ENCODE measurements around the gene HRH1.
"Not testable (repeated sequence)": the region's sequence is repeated elsewhere in the genome, so short reads cannot be mapped to it uniquely, and the experiment has no call there.

HRH1 gene

DNA sequence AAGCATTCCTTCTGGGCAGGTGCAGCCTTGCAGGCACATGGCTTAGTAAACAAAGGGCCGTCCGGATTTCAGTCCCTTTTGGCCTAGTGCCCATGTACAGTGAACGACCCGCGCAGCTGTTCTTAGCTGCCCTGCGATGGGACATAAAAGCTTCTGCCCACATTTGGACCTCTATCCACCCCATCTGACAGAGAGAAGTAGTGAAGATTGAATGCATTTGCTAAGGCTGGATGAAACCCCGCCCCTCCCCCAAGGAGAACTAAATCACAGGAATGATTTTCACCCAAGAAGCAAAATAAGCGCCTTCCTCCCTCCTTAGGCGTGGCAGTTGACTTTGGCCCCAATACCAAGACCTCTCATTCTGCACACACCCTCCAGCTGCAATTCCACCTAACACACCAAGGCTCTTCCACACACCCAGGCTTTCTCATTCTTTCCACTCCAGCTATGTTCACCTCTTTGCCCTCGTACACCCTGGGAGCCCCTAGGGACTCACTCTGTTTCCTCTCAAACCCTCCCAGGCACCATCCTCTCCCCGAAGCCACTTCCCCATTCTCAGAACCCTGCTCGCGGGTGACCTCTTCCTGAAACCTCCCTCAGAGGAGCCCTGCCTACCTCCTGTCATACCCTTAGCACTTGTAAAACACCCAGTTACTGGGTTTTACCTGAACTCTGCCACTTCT lies 14.1 kb upstream of the HRH1 start:
- no peak for DNase-seq (ENCODE audit: low read depth, low spot score)

DNA sequence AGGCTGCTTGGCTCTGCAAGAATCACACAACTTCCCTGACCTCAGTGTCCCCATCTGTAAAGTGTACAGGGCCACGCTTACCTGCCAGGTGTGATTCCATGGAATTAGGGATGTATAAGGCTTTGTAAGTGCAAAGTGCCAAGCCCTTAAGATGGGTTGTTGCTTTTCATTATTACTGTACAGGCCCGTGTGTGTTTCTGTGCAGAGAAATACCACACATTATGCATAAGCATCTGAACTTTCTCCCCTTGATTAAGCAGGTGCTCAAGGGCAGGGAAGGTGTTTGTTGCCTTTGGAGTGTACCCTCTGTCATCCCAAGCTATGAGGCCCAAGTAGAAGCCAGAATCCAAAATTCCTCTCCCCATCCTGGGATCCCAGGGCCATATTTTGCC lies 13.6 kb upstream of the HRH1 start:
- no peak for DNase-seq (ENCODE audit: low read depth, low spot score)

DNA sequence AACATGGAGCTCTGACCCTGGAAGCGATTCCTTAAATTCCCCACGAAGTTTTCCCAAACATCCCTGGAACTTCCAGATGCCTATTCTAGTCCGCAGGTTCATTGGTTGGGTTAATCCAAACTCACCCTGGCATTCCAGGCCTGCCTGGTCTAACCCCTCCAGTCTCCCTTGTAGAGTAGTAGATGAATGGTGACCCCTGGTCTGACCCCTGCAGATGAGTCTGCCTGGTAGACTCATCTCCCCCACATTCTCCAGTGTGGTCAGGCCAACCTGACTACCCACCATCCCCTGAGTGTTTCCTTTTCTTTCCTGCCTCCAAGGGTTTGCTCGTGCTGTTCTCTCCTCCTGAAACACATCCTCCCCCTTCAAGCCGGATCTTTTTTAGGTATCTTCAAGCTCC lies 10.8 kb upstream of the HRH1 start:
- DNase-seq (ENCODE audit: low read depth, low spot score): no peak

DNA sequence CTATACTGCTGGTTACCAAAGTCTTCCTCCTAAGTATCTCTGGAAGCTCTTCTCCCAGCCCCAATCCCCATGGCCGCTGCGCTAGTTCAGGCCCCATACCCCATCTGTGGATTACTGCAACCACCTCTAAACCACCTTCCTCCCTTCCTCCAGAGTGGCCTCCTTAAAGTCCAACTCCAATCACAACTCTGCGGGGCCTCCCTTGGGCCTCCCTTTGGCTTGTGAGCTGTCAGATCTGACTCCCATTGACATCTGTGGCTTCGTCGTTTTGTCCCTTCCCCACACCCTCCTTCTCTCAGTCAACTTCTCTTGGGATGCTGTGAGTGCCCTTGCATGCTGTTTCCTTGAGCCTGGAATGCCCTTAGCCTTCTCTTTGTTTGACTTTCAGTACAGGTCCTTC lies 9.3 kb upstream of the HRH1 start:
- no peak for DNase-seq (ENCODE audit: low read depth, low spot score)

DNA sequence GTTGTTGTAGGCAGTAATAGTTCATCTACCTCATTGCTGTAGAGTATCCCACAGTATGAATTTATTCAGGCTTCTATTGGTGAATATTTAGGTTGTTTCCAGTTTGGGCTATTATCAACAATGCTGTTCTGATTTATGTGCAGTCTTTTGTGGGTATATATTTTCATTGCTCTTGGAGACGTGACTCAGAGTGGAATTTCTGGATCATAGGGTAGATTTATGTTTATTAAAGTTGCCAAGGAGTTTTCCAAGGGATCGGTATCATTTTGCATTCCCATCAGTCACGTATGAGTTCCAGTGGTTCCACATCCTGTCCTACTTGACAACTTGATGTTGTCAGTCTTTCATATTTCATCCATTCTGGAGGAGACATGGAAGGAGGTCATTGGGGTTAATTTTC lies 8.4 kb upstream of the HRH1 start:
- DNase-seq (ENCODE audit: low read depth, low spot score): no peak

DNA sequence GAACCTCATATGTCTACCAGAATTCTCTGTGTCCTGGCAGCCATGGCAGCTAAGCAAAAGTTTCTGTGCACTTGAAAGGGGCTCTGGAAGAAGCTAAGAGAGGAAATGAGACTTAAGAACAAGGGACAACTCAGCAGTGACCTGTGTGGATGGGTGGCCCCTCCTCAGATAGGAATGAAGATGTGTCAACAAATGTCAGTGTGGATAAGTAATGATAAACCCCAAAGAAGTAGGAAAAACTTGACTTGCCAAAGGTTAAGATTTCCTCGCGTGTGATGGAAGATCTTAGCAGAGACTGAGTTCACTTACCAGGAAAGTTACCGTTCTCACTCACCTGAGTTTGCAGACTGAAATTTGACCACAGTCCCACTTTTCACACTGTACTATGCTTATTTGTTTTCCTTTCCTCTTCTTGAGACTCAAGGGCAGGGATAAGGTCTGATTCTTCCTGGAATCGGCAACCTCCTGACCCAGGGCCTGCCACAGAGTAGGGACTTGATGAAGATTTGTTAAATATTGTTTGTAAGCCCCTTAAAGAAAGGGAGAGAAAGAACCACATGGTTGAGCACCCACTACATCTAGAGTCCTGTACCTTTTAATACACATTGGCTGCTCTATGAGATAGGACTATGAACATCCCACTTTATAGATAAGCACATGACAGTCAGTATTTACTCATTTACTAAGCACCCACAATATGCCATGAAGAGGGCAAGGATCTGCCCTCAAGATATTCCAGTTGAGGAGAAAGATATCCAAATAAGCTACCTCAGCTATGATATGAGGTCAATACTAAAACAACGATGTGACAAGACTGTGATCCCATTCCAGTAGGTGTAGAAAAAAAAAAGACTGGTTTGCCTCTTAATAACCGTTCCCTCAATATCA lies 7.3 kb upstream of the HRH1 start:
- no peak for DNase-seq (ENCODE audit: low read depth, low spot score)

DNA sequence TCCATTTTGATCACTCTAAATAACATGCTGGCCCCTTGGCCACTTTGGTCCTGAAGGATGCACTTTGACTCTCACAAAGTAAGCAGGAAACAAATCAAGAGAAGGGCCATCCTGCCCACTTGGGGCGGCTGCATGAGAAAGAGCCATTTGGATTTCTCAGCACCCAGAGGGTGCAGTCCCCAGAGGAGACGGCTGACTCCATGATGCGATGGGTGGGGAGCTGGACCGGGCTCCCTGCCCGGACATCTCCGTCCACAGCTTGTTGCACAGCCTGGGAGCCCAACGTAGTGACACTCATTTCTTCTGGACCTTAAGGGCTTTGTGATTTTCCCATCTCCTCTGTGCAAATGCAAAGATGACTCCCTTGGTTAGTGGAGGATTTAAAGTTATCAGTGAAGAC lies 4.0 kb upstream of the HRH1 start:
- DNase-seq (ENCODE audit: low read depth, low spot score): no peak

DNA sequence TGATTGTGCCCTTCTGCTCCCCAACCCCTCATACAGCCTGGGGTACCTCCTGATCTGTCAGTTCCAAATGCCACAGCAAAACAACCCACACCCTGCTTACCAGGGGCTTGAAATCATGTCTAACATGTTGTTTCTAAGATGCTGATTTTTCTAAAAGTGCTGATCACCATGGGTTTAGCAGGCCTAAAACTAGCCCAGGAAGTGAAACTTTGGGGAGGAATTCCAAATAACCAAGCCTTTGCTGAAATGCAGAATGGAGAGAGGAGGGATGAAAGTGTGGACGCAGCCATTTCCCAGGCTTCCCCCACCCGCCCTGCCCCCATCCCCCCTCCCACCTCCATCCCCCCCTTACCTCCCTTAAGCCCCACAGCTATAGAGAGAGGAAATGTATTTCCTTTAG lies 2.0 kb upstream of the HRH1 start:
- no peak for DNase-seq (ENCODE audit: low read depth, low spot score)

DNA sequence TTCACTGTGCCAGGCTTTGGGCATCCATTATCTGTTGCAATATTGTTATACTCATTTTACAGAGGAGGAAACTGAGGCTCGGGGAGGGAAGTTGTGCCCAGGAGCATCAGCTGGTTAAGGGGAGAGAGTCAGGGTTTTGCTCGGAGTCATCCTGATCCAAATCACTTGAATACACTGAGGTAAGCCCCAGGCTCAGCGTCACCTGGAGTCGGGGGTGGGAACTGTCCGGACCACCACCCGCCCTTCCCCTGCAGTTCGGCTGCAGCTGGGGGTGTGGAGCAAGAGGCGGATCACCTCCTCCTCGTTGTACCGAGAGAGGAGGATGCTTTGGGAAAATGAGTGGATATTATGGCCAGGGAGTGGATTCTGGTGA lies 646 bp downstream of the HRH1 start:
- no peak for DNase-seq (ENCODE audit: low read depth, low spot score)

DNA sequence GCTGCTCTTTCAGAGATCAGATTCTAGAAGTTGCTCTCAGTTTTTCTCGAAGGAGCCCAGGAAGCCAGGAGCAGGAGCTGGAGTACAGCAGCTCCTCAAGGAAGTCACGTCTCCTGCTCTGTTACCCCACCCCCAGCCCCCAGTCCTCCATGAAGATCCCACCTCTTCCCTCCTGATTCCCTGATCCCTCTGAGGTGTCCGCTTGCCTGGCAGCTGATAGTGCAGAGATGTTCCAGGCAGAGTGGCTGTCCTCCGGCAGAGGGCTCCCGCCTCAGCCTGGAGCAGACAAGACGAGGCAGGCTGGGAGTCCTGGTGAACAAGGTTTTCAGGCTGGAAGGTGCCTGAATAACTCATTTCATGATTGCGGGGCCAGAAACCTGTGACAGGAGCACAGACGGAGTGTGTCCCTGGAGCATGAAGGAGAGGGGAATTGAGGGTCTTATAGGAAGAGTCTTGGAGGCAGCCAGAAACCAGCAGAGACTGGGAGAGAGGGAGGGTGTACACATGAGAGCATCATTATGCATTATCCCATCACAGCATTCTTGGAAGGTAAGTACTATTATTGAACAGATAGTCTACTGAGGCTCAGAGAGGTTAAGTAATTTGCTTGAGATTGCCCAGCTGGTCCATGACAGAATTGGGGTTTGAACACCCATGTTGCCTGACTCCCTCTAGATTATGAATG lies 1.2 kb downstream of the HRH1 start:
- no peak for DNase-seq (ENCODE audit: low read depth, low spot score)

DNA sequence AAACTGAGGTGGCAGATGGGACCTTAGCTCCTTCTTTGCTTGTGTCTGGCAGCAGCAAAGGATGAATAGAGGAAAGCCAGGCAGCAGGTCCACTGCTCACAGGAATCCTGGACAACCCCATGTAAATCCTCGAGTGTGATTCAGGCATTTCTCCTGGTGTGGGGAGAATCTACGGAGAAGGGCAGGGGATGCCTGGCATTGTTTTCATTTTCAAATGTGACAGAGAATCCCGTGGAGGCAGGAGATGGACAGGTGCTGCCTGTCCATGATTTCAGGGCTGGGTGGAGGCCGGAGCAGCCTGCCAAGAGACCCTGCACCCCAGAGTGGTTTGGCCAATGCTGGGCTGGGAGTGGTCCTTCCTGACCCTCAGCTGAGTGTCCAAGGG lies 1.7 kb downstream of the HRH1 start:
- no peak for DNase-seq (ENCODE audit: low read depth, low spot score)

DNA sequence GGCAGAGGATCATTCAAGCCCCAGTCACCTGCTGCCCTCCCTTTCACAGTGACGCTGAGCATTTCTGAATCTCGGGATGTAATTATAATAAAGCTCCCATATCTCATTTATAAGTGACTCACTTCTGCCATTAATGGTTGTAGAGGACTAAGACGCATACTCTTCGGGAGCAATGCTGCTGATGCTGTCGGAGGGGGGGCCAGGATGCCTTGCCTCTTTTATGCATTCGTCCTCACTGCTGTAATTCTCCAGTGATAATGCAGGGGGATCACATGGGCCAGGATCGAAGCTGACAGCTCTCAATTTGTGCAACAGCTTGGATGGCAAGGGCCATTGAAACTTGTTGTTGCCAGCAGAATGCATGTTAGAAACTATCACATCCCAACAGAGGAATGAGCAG lies 3.1 kb downstream of the HRH1 start:
- DNase-seq (ENCODE audit: low read depth, low spot score): no peak

DNA sequence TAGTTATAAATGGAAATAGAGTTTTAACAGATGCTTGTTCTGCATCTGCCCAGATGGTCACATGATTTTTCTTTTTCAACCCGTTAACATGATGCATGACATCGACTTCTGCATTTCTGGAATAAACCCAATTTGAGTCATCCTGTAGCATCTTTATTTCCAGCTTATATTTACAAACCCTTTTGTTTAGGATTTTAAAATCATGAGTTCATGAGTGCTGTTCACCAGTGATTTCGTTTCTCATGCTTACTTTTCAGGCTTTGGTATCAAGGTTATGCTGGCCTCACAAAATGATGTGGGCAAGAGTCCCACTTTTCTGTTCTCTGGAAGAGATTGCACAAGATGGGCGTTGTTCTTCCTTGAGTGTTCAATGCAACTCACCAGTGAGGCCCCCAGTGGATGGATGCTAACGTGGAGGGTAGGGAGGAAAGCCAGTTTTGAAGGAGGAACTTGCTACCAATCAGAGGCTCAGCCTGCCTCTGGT lies 5.2 kb downstream of the HRH1 start:
- no peak for DNase-seq (ENCODE audit: low read depth, low spot score)

DNA sequence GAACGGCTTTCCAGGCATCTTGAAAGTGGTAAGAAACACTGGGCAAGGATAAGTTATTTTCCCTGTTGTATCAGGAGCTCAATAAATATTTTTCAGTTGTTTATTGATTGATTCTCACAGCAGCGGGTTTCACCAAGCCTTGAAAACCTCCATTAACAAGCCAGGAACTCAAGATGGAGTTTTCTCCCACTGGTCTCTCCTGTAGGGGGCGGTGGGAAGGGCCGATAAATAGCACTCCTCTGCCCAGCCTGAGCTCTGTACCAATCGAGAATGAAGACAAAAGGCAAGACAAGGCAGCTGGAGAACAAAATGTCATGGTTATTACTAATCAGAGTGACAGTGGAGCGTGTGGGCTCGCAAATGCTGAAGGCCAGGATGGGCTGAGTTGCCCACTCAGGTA lies 7.4 kb downstream of the HRH1 start:
- DNase-seq (ENCODE audit: low read depth, low spot score): no peak

DNA sequence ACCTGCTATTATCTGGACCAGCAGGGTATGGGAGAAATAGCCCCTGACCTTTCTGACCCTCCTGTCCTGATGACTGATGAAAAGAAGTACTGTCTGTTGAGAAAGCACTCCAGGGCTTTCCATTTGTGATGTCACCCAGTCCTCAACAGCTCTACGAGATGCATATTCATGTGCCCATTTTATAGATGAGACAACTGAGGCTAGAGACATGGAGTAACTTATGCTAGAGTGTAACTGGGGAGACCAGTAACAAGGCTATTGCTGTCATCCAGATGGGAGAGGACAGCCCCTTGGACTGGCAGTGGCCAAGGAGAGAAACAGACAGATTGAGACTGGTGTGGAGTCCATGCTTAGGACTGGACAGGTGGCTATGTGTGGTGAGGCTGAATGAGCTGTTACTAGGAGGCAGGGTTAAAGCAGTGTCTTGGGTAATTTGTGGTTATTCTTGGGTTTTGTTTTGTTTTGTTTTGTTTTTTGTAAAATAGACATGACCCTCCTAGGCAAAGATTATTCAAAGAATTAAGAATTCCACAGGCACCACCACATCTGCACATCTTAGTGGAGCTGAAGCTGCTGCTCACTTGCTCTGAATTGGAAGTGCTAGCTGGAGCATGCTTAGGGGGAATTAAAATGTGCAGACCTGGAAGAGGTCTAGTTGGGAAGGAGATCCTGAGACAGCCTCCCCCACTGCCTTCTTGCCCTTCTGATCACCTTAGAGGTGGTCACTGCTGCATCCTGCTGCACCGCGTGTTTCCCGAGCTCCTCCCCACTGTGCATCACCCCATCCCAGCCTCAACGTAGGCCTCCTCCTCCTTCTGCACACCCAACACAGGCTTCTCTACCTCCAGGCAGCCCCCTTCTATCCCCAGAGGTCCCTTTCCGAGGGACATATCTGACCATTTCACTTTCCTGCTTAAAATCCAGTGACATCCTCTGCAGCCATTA lies 8.4 kb downstream of the HRH1 start:
- DNase-seq (ENCODE audit: low read depth, low spot score): no peak

DNA sequence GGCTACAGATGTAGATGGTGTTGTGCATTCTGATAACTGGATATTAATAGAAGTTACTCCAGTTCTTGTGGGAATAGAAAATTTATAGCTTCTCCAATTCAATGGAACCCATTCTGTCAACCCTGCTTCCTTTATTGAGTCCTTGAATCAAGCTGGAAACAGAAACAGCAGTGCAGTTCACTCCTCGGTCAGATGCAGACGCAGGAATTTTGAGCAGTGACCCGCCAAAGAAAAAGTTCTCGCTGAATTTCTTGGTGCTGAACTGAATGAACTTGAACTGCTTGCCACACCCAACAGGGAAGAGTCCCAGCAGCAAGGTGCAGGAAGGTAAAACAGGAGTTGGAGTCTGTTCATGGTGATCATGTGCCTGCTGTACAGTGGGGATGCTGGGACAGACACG lies 10.3 kb downstream of the HRH1 start:
- DNase-seq (ENCODE audit: low read depth, low spot score): no peak

DNA sequence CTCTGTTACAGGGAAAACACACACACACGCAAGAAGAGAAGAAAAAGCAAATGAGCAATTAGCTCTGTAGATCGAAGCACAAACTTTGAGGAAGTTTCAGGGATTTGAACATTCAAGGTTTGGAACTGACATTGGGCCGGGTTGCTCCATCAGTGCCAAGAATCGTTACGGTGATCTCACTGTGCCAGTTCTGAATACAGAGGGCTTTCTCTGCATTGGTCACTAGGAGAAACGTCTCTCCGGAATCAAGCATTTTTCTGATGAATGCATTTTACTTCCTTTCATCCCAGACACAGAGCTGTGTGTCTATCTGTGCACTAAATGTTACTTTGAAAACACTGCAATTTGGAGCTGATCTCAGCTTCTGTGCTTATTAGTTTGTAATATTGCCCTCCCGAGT lies 11.2 kb downstream of the HRH1 start:
- no peak for DNase-seq (ENCODE audit: low read depth, low spot score)

DNA sequence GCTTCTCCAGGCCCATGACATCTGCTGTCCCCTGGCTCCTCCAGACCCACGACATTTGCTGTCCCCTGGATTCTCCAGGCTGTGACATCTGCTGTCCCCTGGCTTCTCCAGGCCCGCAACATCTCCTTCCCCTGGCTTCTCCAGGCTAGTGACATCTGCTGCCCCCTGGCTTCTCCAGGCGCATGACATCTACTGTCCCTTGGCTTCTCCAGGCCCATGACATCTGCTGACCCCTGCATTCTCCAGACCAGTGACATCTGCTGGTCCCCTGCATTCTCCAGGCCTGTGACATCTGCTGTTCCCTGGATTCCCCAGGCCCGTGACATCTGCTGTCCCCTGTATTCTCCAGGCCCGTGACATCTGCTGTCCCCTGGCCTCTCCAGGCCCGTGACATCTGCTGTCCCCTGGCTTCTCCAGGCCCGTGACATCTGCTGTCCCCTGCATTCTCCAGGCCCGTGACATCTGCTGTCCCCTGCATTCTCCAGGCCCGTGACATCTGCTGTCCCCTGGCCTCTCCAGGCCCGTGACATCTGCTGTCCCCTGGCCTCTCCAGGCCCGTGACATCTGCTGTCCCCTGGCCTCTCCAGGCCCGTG lies 12.6 kb downstream of the HRH1 start:
- not testable (repeated sequence) for DNase-seq (ENCODE audit: low read depth, low spot score)

DNA sequence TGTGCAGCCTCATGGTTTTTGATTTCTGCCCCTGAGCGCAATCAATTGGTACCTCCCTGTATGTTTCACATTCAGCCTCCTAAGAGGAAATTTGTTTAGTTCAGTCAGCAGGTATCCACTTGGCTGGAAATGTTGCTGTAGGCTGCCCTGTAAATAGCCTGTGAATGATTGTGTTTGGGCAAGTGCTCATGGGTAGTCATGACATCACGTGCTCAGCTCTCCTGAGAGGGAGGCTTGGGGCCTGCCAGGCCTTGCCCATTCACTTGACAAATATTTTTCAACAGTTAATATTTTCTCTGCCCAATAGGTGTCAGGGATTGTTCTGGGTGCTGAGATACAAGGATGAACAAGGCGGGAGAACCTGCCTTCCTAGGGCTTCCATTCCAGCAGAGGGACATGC lies 13.3 kb downstream of the HRH1 start:
- DNase-seq (ENCODE audit: low read depth, low spot score): no peak

DNA sequence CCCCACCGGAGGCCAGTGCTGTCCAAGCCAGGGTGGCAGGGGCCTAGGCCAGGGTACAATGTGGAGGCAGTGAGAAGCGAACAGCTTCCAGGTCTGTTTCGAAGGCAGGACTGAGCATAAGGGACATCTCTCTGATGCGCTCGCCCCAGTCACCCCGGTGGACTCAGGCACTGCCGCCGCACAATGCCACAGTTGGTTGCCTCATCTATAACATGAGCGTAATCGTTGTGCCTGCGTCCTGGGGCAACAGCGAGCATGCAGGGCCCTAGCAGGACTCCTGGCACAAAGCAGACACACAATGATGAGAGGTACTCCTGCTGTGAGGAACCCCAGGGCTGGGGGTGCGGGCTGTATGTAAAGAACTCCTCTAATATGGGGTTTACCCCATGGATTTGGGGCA lies 14.1 kb downstream of the HRH1 start:
- no peak for DNase-seq (ENCODE audit: low read depth, low spot score)
